Measurements from ENCODE around the gene NUP205. TPM values are rescaled to one million over a fixed set of nuclear protein-coding genes. Genes with fewer than 3 reads are reported as not detected.
A peak's percentile ranks its signal among the peaks of the same experiment; 100 is the strongest.

NUP205 gene
- total RNA-seq, 4 donors from 2014 or later: 28.6 to 68.2 (median 42.1) TPM

DNA sequence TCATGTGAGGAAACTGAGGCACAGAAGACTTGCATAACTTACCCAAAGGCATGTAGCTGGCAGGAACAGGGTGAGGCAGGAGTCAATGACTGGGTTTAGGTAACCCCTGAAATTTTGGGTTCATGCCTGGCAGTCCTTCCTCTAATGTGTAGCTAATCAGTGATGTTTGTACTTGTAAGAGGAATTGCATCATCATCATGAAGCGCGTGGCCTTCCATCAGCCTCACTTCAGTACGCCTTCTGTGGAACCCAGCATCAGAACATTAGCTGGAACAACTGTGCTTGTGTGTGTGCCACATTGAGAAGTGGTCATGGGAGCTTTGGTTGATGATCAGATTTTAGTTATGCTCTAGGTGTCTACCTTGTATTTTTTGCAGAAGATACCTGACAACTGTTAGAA is 86.4 kb downstream of the NUP205 start:
- Histone ChIP-seq H3K4me1 (peaks cover 0 to 5% (median 0%) of the 10 kb centered on the region in 4 donors), H3K4me3 (no peak overlapping the region), H3K27ac (no peak overlapping the region), H3K27me3 (no peaks in the 10 kb centered on the region), H3K36me3 (peaks cover 0 to 81% (median 7%) of the 10 kb centered on the region in 3 donors), H3K9me3 (no peaks in the 10 kb centered on the region)
- TF ChIP-seq EP300 (IDR thresholded peaks at IDR 0.05) (no peak), POLR2A (IDR thresholded peaks at IDR 0.05) (no peak)
- TF ChIP-seq, protein P1, sequence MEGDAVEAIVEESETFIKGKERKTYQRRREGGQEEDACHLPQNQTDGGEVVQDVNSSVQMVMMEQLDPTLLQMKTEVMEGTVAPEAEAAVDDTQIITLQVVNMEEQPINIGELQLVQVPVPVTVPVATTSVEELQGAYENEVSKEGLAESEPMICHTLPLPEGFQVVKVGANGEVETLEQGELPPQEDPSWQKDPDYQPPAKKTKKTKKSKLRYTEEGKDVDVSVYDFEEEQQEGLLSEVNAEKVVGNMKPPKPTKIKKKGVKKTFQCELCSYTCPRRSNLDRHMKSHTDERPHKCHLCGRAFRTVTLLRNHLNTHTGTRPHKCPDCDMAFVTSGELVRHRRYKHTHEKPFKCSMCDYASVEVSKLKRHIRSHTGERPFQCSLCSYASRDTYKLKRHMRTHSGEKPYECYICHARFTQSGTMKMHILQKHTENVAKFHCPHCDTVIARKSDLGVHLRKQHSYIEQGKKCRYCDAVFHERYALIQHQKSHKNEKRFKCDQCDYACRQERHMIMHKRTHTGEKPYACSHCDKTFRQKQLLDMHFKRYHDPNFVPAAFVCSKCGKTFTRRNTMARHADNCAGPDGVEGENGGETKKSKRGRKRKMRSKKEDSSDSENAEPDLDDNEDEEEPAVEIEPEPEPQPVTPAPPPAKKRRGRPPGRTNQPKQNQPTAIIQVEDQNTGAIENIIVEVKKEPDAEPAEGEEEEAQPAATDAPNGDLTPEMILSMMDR (IDR thresholded peaks at IDR 0.05): no peak
- 82 to 86% methylated on average over 3 of the region's 3 CpGs for WGBS, 2 donors
- DNase-seq (ENCODE audit: low spot score in 2 of 2): no peak

DNA sequence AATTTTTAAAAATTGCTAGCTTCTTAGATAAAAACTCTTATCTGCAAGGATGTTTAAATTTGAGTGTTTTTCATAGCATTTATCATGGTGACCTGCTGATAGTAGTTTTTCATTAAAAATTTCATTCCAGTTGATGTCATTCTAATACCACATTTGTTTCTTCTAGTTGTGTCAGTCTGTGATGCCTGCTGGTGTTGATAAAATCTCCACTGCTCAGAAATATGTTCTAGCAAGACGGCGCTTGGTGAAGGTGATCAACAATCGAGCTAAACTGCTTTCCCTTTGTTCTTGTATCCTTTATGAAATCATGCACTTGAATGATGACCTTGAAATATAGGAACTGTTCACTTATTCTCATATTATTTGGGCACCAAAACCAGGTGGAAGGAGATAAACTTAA is 87.0 kb downstream of the NUP205 start:
- no peaks in the 10 kb centered on the region for H3K27me3 ChIP-seq
- peaks cover 0 to 5% (median 0%) of the 10 kb centered on the region in 4 donors for H3K4me1 ChIP-seq
- TF ChIP-seq, protein P1 (IDR thresholded peaks at IDR 0.05): no peak
- TF ChIP-seq POLR2A (IDR thresholded peaks at IDR 0.05): no peak
- TF ChIP-seq EP300 (IDR thresholded peaks at IDR 0.05): no peak
- peaks cover 0 to 79% (median 7%) of the 10 kb centered on the region in 3 donors for H3K36me3 ChIP-seq
- no peak for DNase-seq (ENCODE audit: low spot score in 2 of 2)
- no peak overlapping the region for H3K4me3 ChIP-seq
- whole genome bisulfite sequencing, 2 donors: 87 to 90% methylated on average over 3 of the region's 3 CpGs
- H3K9me3 ChIP-seq: no peaks in the 10 kb centered on the region
- no peak overlapping the region for H3K27ac ChIP-seq

DNA sequence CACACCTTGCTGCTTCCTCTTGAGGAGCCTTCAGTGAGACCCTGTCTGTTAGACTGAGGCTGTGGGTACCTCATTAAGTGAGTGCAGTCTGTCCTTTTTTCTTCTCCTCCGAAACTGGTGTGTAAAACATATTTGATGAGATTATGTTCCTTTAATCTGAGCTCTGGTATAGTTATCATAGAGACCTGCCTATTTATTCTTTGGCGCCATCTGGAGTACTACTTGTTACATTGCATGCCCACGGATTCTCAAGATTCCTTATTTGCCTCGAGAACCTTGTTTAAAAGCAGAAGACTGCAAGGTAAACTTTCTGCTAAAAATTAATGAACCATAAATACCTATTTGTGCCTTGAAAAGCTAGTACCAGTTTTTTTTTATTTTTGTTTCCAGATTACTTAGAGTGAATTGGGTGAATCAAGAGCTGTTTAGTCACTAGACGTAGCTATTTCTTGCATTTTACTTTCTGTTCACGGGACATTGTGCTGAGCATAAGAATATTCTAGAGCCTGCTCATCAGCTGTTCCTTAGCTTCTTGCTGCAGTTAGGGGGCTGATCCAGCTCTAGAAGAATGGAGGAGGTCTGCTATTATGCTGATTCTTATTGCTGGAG is 87.7 kb downstream of the NUP205 start:
- Histone ChIP-seq H3K27me3 (no peaks in the 10 kb centered on the region), H3K9me3 (no peaks in the 10 kb centered on the region), H3K4me1 (peaks cover 0 to 5% (median 0%) of the 10 kb centered on the region in 4 donors), H3K27ac (peak overlapping the region in 1 of 4 donors; percentile 32), H3K36me3 (peaks cover 0 to 77% (median 7%) of the 10 kb centered on the region in 3 donors), H3K4me3 (no peak overlapping the region)
- TF ChIP-seq, protein P1 (IDR thresholded peaks at IDR 0.05): peak; percentile 71 to 75 (median 73)
- TF ChIP-seq EP300 (IDR thresholded peaks at IDR 0.05): no peak
- 32 to 33% methylated on average over 6 of the region's 6 CpGs for WGBS, 2 donors
- peak in 1 of 2 donors; percentile 52 for DNase-seq (ENCODE audit: low spot score in 2 of 2)

DNA sequence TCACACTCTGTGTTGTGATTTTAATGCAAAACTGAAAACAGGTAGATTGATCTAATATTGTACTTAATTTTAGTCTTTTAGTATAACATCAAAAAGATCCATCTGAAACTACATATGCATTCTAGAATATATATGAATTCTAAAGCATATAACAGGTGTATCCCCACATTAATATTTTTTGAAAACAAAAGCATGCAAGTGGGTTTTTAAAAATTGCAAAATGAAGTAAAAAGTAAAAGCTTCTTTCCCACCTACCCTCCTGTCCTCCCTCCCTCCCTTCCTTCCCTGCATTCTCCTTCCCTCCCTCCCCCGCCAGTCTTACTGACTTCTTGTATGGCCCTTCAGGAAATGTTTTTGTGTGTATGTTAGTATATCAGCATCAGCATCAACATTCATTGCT is 90.0 kb downstream of the NUP205 start:
- no peak overlapping the region for H3K27ac ChIP-seq
- TF ChIP-seq, protein P1 (IDR thresholded peaks at IDR 0.05): no peak
- no peak for TF ChIP-seq EP300 (IDR thresholded peaks at IDR 0.05)
- TF ChIP-seq POLR2A (IDR thresholded peaks at IDR 0.05): no peak
- H3K9me3 ChIP-seq: no peaks in the 10 kb centered on the region
- peaks cover 0 to 5% (median 0%) of the 10 kb centered on the region in 4 donors for H3K4me1 ChIP-seq
- WGBS, 2 donors: 80 to 84% methylated on average over 1 of the region's 1 CpG
- H3K27me3 ChIP-seq: no peaks in the 10 kb centered on the region
- DNase-seq (ENCODE audit: low spot score in 2 of 2): no peak
- no peak overlapping the region for H3K4me3 ChIP-seq
- H3K36me3 ChIP-seq: peaks cover 0 to 65% (median 7%) of the 10 kb centered on the region in 3 donors

DNA sequence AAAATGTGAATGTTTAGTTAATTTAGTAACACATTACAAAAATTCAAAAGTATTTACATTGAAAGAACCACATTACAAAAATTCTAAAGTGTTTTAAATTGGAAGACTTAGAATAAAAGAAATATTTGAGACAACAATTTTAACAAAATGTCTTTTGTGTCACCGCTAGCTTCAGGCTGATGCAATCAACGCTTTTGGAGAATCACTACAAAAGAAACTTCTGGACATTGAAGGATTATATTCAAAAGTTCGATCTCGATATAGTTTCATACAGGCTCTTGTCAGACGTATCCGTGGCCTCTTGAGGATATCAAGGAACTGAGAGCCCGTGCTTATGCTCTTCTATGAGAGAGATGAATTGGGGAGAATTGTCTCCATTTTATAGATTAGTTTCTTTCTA is 90.5 kb downstream of the NUP205 start:
- no peaks in the 10 kb centered on the region for H3K9me3 ChIP-seq
- TF ChIP-seq POLR2A (IDR thresholded peaks at IDR 0.05): no peak
- no peak for TF ChIP-seq EP300 (IDR thresholded peaks at IDR 0.05)
- TF ChIP-seq, protein P1 (IDR thresholded peaks at IDR 0.05): no peak
- H3K27me3 ChIP-seq: no peaks in the 10 kb centered on the region
- 59% methylated on average over 7 of the region's 7 CpGs for WGBS, 2 donors
- DNase-seq (ENCODE audit: low spot score in 2 of 2): no peak
- no peak overlapping the region for H3K27ac ChIP-seq
- H3K4me1 ChIP-seq: peaks cover 0 to 6% (median 0%) of the 10 kb centered on the region in 4 donors
- H3K4me3 ChIP-seq: no peak overlapping the region
- peaks cover 0 to 60% (median 7%) of the 10 kb centered on the region in 3 donors for H3K36me3 ChIP-seq
